Adrenal gland (tissue), 12 donors: Measurements from ENCODE around the gene RYK. TPM values are rescaled to one million over a fixed set of nuclear protein-coding genes. Genes with fewer than 3 reads are reported as not detected.

ENCODE experiments used
- DNase-seq, 7 donors: peaks; one replicate each; pipeline ENCODE4 v3.0.0-alpha.2; 2019 to 2020
- H3K27ac ChIP-seq, 5 donors: fragments of 200-600 bp; sonication (generic) in 4 of 5; 1 replicate in 3 of 5; 2 replicates in 2 of 5; pipeline versions ENCODE4 v1.5.1 to v1.8.0; 2016 to 2020; ENCODE audit warnings: mild to moderate bottlenecking in 1 of 5
- H3K27me3 ChIP-seq: fragments of 200-600 bp; 2 replicates; pipeline ENCODE4 v1.8.0; 2021
- H3K36me3 ChIP-seq, 2 donors: fragments of 200-600 bp; replicated peaks in 1 of 2; 1 replicate in 1 of 2; 2 replicates in 1 of 2; pipeline versions ENCODE4 v1.5.1 to v1.8.0; 2018 to 2022
- H3K4me1 ChIP-seq, 2 donors: fragments of 200-600 bp; replicated peaks in 1 of 2; 1 replicate in 1 of 2; 2 replicates in 1 of 2; pipeline versions ENCODE4 v1.5.1 to v1.8.0; 2018 to 2021
- H3K4me3 ChIP-seq, 4 donors: fragments of 200-600 bp; sonication (generic) in 3 of 4; one replicate each; pipeline ENCODE4 v1.5.1; 2016 to 2018
- H3K9me3 ChIP-seq, 3 donors: fragments of 200-600 bp; sonication (generic) in 1 of 3; replicated peaks in 1 of 3; 1 replicate in 2 of 3; 2 replicates in 1 of 3; pipeline versions ENCODE4 v1.5.1 to v1.8.0; 2016 to 2021
- POLR2A ChIP-seq, 2 donors: fragments of 450-650 bp; IDR thresholded peaks; one replicate each; pipeline ENCODE4 v1.6.1; 2017; ENCODE audit warnings: antibody characterized with exemption in 2 of 2, mild to moderate bottlenecking in 2 of 2, moderate library complexity in 1 of 2
- WGBS, 4 donors: extraction: QIAGEN DNeasy Blood & Tissue Kit in 2 of 4; methylation state at CpG; one replicate each; pipeline versions ENCODE4 v1.1.5 to v1.1.7; 2013 to 2017; 5-methylcytosine and 5-hydroxymethylcytosine counted together
- intact Hi-C, 2 donors: fragments of 100-400 bp; cut with DNase I; formaldehyde crosslinking; loops; one replicate each; pipeline versions ENCODE4 v1.14.1 to v1.15.0; 2022 to 2023
- polyA plus RNA-seq, 3 donors: library from polyadenylated mRNA; stranded (reverse); fragments of 200-250 nt in 2 of 3; fragments of 350-450 nt in 1 of 3; fragmentation: Illumina TruSeq in 1 of 3; extraction: RNeasy Lipid Tissue Mini Kit (QIAGEN cat#74804) in 1 of 3; gene quantifications; one replicate each; pipeline ENCODE4 v1.2.3, GENCODE V29; 2013 to 2014
- total RNA-seq, 9 donors: library from RNA; depleted of rRNA in 4 of 9; stranded (reverse); fragments of >200 nt in 4 of 9; fragments of 120-200 nt in 1 of 9; fragmentation: NEBNext Ultra II Directional in 1 of 9; extraction: Animal tissue kit (Norgen Biotek cat#: 25700) in 1 of 9; gene quantifications; one replicate each; pipeline versions ENCODE4 v1.1.0 to v1.2.4, GENCODE V29; 2013 to 2023
- TF ChIP-seq, protein P1 (sequence below), 6 experiments: fragments of 450-650 bp in 4 of 6; fragments of 200-600 bp in 2 of 6; sonication (generic) in 1 of 6; IDR thresholded peaks; 1 replicate in 5 of 6; 2 replicates in 1 of 6; pipeline versions ENCODE4 v1.5.1 to v1.8.0; 2016 to 2021; ENCODE audit warnings: antibody characterized with exemption in 6 of 6, mild to moderate bottlenecking in 2 of 6, moderate library complexity in 1 of 6
- donor health status: healthy with polysubstance abuse.
- donor health status: Bipolar disorder and iron deficiency.
- donor health status: DM: yes; HTN: yes; CAD: no.
- donor health status: DM: no; HTN: no; CAD: no.
- donor health status: DM: no; HTN: no; CAD: no.
- donor health status: DM: yes; HTN: yes; CAD: no.

RYK gene
- total and polyA plus RNA-seq, 12 donors, result 27.7 to 74.4 (median 42.1) TPM

DNA sequence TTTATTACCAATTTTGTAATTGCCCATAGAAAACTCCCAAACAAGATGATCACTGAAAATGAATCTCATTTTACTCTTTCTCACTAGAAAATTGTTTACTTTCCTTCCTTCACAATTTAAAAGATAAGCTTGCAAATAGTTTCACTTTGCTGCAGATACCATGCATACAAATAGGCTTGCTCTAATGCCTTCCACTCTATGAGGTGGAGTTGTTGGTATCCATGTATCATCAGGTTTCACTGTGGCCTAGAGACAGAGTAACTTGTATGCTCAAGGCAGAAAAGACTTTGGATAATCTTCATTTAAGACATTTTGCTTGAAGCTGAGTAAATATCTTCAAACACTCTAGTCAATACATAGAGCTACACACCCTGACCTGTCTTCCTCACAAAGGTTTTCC lies 60.8 kb downstream of the RYK start:
- Histone ChIP-seq H3K36me3 (peaks cover 0 to 12% of the 10 kb centered on the region in 2 donors), H3K27ac (no peak overlapping the region), H3K4me1 (peaks cover 0 to 12% of the 10 kb centered on the region in 2 donors), H3K27me3 (no peaks in the 10 kb centered on the region), H3K4me3 (no peak overlapping the region), H3K9me3 (no peaks in the 10 kb centered on the region)
- TF ChIP-seq POLR2A (IDR thresholded peaks at IDR 0.05), result no peak
- TF ChIP-seq, protein P1, sequence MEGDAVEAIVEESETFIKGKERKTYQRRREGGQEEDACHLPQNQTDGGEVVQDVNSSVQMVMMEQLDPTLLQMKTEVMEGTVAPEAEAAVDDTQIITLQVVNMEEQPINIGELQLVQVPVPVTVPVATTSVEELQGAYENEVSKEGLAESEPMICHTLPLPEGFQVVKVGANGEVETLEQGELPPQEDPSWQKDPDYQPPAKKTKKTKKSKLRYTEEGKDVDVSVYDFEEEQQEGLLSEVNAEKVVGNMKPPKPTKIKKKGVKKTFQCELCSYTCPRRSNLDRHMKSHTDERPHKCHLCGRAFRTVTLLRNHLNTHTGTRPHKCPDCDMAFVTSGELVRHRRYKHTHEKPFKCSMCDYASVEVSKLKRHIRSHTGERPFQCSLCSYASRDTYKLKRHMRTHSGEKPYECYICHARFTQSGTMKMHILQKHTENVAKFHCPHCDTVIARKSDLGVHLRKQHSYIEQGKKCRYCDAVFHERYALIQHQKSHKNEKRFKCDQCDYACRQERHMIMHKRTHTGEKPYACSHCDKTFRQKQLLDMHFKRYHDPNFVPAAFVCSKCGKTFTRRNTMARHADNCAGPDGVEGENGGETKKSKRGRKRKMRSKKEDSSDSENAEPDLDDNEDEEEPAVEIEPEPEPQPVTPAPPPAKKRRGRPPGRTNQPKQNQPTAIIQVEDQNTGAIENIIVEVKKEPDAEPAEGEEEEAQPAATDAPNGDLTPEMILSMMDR (IDR thresholded peaks at IDR 0.05), result no peak
- DNase-seq, result no peak
- intact Hi-C loops, result no loop called here

DNA sequence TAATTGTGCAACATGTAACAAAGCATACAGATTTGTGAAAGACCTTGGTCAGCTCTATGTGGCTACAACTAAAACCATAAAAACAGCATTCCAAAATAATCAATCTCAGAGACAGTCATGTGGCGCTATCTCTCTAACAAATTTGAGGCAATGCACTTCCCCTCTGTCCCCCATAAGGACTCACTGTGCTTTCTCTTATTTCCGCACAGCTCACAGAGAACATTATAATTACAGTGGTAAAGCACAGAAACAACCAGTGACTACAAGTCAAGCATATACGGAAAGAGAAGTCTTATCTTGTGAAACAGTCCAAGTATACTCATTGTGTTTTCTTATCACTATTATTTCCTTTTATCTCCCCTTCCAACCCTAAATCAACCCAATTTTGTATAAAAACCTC lies 64.3 kb downstream of the RYK start:
- peaks cover 0 to 3% (median 0%) of the 10 kb centered on the region in 3 donors for H3K9me3 ChIP-seq
- H3K4me3 ChIP-seq, result no peak overlapping the region
- H3K27ac ChIP-seq, result no peak overlapping the region
- 63 to 80% (median 75%) methylated on average over 3 of the region's 3 CpGs for WGBS, 4 donors
- H3K36me3 ChIP-seq, result peaks cover 0 to 5% of the 10 kb centered on the region in 2 donors
- peaks cover 0 to 12% of the 10 kb centered on the region in 2 donors for H3K4me1 ChIP-seq
- TF ChIP-seq, protein P1 (IDR thresholded peaks at IDR 0.05), result no peak
- TF ChIP-seq POLR2A (IDR thresholded peaks at IDR 0.05), result no peak
- intact Hi-C loops, result no loop called here
- DNase-seq, result no peak
- no peaks in the 10 kb centered on the region for H3K27me3 ChIP-seq

DNA sequence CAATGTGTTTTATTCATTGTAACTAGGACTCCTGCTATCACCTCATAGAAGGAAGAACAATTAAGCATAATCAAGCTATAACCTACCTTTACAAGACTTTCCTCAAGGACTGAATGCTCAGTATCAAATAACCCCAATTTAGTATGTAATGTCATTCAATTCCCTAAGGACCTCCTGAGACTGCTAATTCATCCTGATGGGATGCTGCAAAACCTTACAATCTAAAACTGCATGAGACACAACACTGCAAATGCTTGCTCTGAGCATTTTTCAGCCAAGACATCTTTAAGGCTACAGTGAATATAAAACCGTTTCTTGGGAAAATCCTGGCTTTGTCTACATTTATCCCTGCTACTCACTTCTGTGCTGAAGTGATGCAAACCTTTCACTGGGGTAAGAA lies 69.9 kb downstream of the RYK start:
- H3K36me3 ChIP-seq, result peaks cover 0 to 2% of the 10 kb centered on the region in 2 donors
- H3K9me3 ChIP-seq, result peaks cover 0 to 3% (median 0%) of the 10 kb centered on the region in 3 donors
- DNase-seq, result no peak
- H3K27ac ChIP-seq, result no peak overlapping the region
- H3K4me3 ChIP-seq, result no peak overlapping the region
- H3K27me3 ChIP-seq, result no peaks in the 10 kb centered on the region
- intact Hi-C loops, result no loop called here
- no peak for TF ChIP-seq POLR2A (IDR thresholded peaks at IDR 0.05)
- TF ChIP-seq, protein P1 (IDR thresholded peaks at IDR 0.05), result no peak
- peaks cover 0 to 3% of the 10 kb centered on the region in 2 donors for H3K4me1 ChIP-seq
- WGBS, 4 donors, result 79 to 85% (median 83%) methylated on average over 1 of the region's 1 CpG

DNA sequence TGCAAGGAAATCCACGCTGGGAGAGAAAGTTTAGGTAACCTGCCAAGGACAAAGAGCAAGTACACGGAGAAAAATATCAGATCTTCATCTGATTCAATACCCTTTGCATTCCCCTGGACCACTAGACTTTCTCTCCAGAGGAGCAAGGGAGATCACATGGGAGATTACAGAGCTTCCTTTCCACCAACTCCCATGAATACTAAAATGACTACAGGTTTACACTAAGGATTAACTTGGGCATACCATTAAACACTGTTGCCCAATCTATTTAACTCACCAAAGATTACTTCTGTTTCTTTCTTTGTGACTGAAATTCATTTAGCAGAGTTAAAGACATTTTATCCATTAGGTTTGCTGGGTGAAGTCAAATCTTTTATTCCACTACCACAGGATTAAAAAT lies 71.2 kb downstream of the RYK start:
- intact Hi-C loops, result no loop called here
- Histone ChIP-seq H3K36me3 (peaks cover 0 to 8% of the 10 kb centered on the region in 2 donors), H3K27ac (no peak overlapping the region), H3K4me3 (no peak overlapping the region), H3K9me3 (peaks cover 0 to 3% (median 0%) of the 10 kb centered on the region in 3 donors), H3K4me1 (no peaks in the 10 kb centered on the region), H3K27me3 (no peaks in the 10 kb centered on the region)
- TF ChIP-seq, protein P1 (IDR thresholded peaks at IDR 0.05), result no peak
- no peak for TF ChIP-seq POLR2A (IDR thresholded peaks at IDR 0.05)
- 89 to 97% (median 93%) methylated on average over 2 of the region's 2 CpGs for WGBS, 4 donors
- no peak for DNase-seq
